Skin of body (tissue), 2 donors: Measurements from ENCODE around the gene FBXO15. TPM values are rescaled to one million over a fixed set of nuclear protein-coding genes. Genes with fewer than 3 reads are reported as not detected.

Source experiments
- DNase-seq: peaks from one replicate; lab custom pipeline; 2025; lab: John Stamatoyannopoulos, UW
- total RNA-seq: library from RNA; depleted of rRNA; stranded (reverse); fragments of >200 nt; gene quantifications from one replicate; pipeline ENCODE4 v1.2.3, GENCODE V29; 2014

FBXO15 gene
- total RNA-seq, 1 donor from 2014 or later = 1.5 TPM

GRCh38 chr18:74115046-74115445, 32.6 kb downstream of the FBXO15 start:
- DNase-seq = no peak

GRCh38 chr18:74114116-74114515, 33.5 kb downstream of the FBXO15 start:
- no peak for DNase-seq

DNA sequence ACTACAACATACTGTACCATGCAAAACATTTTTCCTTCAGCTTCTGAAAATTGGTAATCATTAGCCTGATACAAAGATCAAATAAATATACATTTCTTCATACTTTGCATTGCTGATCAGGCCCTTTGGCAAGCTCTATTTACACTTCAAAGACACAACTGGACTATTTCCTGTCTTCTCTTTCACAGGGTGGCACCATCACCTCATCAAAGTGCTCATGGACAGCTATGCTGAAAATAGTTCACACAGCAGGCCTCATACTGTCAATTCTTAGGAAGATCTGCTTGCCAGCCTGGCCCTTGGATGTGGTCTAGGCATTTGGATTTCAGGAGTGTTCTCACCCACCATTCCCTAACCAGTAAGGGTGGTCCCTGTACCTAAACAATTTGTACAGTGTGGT, 33.9 kb downstream of the FBXO15 start:
- DNase-seq = no peak

DNA sequence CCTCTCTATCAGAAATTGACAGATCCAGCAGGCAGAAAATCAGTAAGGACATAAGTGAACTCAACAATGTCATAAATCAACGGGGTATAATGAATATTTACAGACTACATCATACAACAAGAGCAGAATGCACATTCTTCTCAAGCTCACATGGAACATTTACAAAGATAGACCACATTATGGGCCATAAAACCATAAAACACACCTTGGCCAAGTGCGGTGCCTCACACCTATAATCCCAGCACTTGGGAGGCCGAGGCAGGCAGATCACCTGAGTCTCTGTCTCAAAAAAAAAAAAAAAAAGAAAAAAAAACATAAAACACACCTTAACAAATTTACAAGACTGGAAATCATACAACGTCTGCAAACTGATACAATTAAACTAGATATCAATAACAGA, 36.7 kb downstream of the FBXO15 start:
- DNase-seq = no peak

DNA sequence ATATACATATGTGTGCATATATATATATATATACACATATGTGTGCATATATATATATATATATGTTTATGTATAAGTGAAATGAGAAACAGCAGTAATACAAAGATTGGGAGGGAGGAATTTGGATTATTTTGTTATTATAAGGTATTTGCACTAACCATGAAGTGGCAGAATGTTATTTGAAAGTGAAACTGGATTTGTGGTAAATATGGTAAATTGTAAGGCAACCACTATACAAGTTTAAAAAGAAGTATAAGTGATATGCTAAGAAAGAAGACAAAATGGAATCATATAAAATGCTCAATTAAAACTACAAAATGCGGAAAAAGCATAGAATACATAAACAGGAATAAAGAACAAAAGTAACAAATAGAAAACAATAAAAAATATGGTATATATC, 37.5 kb downstream of the FBXO15 start:
- DNase-seq = no peak

DNA sequence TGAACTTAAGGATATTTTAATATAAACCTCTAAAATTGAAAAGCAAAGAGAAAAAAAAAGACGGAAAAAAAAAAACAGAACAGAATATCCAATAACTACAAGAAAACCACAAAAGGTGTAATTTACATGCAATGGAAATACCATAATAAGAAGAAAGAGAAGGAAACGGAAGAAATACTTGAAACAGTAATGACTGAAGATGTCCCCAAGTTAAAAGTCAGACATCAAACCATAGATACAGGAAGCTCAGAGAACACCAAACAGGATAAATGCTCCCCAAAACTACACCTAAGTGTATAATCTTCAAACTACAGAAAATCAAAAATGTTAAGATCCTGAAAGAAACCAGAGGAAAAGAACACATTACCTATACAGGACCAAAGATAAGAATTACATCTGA, 39.2 kb downstream of the FBXO15 start:
- no peak for DNase-seq

GRCh38 chr18:74097803-74098202, 49.8 kb downstream of the FBXO15 start:
- no peak for DNase-seq

- no peak for DNase-seq
Measured at GRCh38 chr18:74092922-74093321, 54.7 kb downstream of the FBXO15 start.

GRCh38 chr18:74084184-74084855, 63.3 kb downstream of the FBXO15 start:
- no peak for DNase-seq

GRCh38 chr18:74083557-74083952, 64.1 kb downstream of the FBXO15 start:
- no peak for DNase-seq

- no peak for DNase-seq
Measured at GRCh38 chr18:74082742-74083556, 64.7 kb downstream of the FBXO15 start.

- no peak for DNase-seq
Measured at GRCh38 chr18:74081966-74082741, 65.5 kb downstream of the FBXO15 start.

DNA sequence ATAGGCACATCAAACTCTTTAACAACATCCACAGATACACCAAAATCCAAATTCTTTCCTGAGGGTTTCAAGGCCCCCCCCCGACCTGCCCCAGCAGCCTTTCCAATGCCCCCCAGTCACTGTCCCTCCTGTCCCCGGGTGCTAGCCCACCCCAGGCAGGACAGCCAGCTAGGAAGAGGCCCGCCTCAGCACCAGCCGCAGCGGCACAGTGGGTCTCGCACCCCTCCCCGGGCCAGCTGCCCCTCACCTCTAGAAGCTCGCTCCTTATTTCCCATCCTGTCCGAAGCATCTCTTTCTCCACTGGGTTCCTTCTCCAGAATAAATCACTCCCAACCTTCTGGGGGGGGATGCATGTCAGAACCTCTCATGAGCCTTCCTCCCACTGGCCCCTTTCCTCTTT, 69.4 kb downstream of the FBXO15 start:
- DNase-seq = no peak

GRCh38 chr18:74074668-74075564, 72.7 kb downstream of the FBXO15 start:
- DNase-seq = no peak

GRCh38 chr18:74073957-74074667, 73.5 kb downstream of the FBXO15 start:
- no peak for DNase-seq

GRCh38 chr18:74069178-74070050, 78.2 kb downstream of the FBXO15 start:
- DNase-seq = no peak

- no peak for DNase-seq
Measured at GRCh38 chr18:74068296-74068695, 79.3 kb downstream of the FBXO15 start.

GRCh38 chr18:74066018-74066417, 81.6 kb downstream of the FBXO15 start:
- DNase-seq = no peak

DNA sequence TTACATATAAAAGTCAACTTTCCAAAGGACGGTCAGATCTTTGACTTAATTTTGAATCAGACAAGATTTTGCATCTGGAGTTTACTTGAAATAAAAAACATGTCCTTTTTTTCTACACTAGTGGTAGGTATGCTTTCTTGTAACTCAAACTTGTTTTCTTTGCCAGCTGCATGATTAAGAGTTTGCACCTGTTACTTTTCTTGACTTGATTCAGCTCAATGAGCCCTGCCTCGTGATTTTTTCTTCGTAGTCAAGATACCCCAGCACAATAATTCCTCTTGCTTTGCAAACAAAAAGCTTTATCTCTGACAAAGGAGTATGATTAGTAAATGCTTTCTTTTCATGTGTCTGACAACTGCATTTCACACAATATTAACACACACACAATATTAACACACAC, 82.3 kb downstream of the FBXO15 start:
- no peak for DNase-seq

- no peak for DNase-seq
Measured at GRCh38 chr18:74064510-74064909, 83.1 kb downstream of the FBXO15 start.
